ENCODE data around the gene KRT78.

Gene KRT78

DNA sequence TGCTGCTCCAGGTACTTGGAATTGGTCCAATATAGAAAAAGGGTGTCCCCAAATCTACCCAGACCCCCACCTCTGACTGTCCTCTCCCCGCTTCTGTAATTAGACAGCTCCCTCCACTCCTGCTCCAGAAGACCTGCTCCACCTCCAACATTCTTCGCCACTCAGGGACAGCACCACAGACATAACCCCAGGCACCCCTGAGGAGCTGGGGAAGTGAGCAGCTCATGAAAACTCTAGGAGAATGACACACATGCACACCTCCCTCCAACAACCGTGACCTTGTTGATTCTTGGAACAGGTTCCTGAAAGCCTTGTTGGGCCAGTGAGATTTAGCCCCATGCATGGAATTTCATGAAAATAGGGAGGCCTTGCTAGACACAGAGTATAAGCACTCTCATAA is 43.1 kb downstream of the KRT78 start:
- DNase-seq (ENCODE audit: low read depth): no peak
- TF ChIP-seq, protein P1, sequence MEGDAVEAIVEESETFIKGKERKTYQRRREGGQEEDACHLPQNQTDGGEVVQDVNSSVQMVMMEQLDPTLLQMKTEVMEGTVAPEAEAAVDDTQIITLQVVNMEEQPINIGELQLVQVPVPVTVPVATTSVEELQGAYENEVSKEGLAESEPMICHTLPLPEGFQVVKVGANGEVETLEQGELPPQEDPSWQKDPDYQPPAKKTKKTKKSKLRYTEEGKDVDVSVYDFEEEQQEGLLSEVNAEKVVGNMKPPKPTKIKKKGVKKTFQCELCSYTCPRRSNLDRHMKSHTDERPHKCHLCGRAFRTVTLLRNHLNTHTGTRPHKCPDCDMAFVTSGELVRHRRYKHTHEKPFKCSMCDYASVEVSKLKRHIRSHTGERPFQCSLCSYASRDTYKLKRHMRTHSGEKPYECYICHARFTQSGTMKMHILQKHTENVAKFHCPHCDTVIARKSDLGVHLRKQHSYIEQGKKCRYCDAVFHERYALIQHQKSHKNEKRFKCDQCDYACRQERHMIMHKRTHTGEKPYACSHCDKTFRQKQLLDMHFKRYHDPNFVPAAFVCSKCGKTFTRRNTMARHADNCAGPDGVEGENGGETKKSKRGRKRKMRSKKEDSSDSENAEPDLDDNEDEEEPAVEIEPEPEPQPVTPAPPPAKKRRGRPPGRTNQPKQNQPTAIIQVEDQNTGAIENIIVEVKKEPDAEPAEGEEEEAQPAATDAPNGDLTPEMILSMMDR (IDR thresholded peaks at IDR 0.05; ENCODE audit: low read depth, low read length, missing control alignments): no peak
- no peak overlapping the region for H3K4me3 ChIP-seq (ENCODE audit: low read depth, low read length)

DNA sequence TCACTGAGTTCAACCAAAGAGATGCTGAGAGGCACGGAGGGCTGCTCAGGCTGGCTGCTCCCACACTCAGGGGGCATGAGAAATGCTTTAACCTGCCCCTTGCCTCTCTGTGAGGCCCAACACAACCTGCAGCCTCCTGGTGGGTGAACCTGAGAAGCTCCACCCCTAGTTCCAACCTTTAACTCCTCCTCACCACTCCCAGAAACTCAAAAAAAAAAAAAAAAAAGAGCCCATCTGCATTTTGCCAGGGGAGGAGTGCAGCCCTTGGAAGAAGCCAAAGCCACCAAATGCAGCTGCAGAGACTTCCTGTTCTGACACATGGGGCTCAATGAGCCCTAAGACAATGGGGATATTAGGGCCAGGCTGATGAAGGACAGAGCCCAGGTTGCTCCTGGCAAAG is 43.8 kb downstream of the KRT78 start:
- no peak for DNase-seq (ENCODE audit: low read depth)
- H3K4me3 ChIP-seq (ENCODE audit: low read depth, low read length): no peak overlapping the region
- TF ChIP-seq, protein P1 (IDR thresholded peaks at IDR 0.05; ENCODE audit: low read depth, low read length, missing control alignments): no peak

DNA sequence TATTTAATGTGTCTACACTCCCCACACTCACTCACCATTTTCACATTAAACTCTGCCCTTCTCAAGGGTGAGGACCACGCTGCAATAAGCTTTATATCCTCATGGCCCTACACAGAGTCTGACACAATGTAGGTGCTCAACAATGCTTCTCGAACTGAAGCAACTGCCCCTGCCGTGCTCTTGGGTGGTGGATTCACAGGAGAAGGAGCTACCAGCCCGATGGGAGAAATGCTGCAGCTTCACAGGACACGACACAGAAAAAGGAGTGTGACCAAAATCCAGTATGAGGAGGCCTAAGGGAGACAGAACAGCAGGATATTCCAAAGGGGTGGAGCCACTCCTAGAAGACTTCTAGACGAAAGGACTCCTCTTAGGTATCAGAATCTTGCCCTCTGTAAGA is 46.4 kb downstream of the KRT78 start:
- TF ChIP-seq, protein P1 (IDR thresholded peaks at IDR 0.05; ENCODE audit: low read depth, low read length, missing control alignments): no peak
- DNase-seq (ENCODE audit: low read depth): no peak
- H3K4me3 ChIP-seq (ENCODE audit: low read depth, low read length): no peak overlapping the region

DNA sequence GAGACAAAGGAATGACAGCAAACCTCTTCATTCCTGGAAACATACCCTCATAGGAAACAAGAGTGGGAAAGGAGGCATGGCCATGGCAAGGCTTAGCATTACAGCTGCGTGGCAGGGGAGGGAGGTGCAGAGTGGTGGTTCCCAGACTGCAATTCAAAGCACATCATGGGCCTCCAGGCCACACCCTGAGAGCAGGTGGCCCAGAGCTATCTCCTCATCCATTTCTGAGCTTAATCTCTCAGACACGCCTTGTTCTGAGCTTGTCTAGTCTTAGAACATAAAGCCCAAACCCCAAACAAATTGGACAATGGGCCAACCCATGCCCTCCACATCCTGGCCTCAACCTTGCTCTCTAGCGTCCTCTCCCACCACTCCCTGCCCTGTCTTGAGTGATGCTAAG is 47.0 kb downstream of the KRT78 start:
- no peak overlapping the region for H3K4me3 ChIP-seq (ENCODE audit: low read depth, low read length)
- no peak for DNase-seq (ENCODE audit: low read depth)
- TF ChIP-seq, protein P1 (IDR thresholded peaks at IDR 0.05; ENCODE audit: low read depth, low read length, missing control alignments): no peak

DNA sequence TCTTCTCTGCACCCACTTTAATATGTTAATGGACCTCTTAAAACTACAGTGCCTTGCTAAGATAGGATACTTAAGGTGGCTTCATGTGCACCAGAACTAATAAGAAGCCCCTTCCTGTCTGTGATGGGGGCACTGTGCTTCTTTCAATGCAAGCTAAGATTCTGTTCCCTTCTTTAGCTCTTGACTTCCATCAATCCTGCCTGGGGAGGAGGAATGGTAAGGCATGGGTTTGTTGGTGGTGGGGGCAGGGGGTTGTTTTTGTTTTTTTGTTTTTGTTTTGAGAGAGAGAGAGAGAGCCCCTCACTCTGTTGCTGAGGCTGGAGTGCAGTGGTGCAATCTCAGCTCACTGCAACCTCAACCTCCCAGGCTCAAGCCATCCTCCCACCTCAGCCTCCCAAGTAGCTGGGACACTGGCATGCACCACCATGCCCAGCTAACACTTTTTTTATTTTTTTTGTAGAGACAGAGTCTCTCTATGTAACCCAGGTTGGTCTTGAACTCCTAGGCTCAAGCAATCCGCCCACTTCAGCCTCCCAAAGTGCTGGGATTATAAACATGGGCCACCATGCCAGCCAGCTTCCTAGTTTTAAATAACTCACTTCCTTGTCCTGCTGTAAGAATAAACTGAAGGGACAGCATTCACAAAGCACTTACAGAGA is 48.4 kb downstream of the KRT78 start:
- no peak for DNase-seq (ENCODE audit: low read depth)

DNA sequence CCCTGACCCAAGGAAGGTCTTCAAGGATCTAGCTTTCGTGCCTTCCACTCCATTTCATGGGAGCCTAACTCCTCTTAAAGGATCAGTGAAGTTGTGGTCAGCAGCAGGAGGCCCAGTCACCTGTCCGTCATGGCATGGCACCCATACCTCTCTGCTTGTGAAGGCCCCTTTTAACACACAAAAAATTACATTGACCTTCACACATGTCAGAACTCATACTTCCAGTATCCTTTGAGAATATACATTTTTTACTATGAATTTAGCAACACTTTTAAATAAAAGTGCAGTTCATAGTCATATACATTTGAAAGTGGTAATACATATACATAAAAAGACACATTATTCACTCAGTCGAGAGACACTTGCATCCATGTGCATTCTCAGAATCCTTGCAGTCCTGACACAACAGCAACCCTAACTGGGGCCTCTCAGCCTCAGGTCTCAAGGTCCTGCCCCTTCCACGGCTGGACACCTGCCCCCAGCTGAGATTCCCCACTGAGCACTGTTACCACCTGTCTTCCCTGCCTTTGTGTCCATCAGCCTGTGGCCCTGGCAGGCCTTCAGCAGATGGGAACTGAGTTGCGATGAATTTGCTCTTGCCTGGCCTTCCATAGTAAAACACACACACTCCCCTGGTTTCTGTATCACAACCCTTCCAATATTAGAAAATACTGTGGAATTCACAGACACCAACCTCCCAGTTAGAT is 49.1 kb downstream of the KRT78 start:
- no peak overlapping the region for H3K4me3 ChIP-seq (ENCODE audit: low read depth, low read length)
- TF ChIP-seq, protein P1 (IDR thresholded peaks at IDR 0.05; ENCODE audit: low read depth, low read length, missing control alignments): no peak
- no peak for DNase-seq (ENCODE audit: low read depth)

More for the DNA sequence above, 48.4 kb downstream of the KRT78 start:
- H3K4me3 ChIP-seq (ENCODE audit: low read depth, low read length): no peak overlapping the region
- TF ChIP-seq, protein P1 (IDR thresholded peaks at IDR 0.05; ENCODE audit: low read depth, low read length, missing control alignments): no peak

Measured in GM12864 (cell line).